Karpas-422 (cell line): ENCODE data around the gene RFC2. TPM values are rescaled to one million over a fixed set of nuclear protein-coding genes. Genes with fewer than 3 reads are reported as not detected.
"Not testable (repeated sequence)": the region's sequence is repeated elsewhere in the genome, so short reads cannot be mapped to it uniquely, and the experiment has no call there.

ENCODE experiments used
- DNase-seq: peaks from one replicate; pipeline ENCODE4 v3.0.0-alpha.2; 2015
- H2AFZ ChIP-seq: fragments of 200-600 bp; sonication (generic); 2 replicates; pipeline ENCODE4 v1.6.1; 2014; ENCODE audit warnings: antibody characterized with exemption, low read length, mixed read lengths
- H3K27ac ChIP-seq: fragments of 200-600 bp; sonication (generic); 2 replicates; pipeline ENCODE4 v1.5.1; 2014; ENCODE audit warnings: mild to moderate bottlenecking, low read length, moderate library complexity
- H3K27me3 ChIP-seq: fragments of 200-600 bp; sonication (generic); 2 replicates; pipeline ENCODE4 v1.6.1; 2014; ENCODE audit warnings: low read length, mixed read lengths
- H3K36me3 ChIP-seq: fragments of 200-600 bp; sonication (generic); 2 replicates; pipeline ENCODE4 v1.6.1; 2014; ENCODE audit warnings: low read length, mixed read lengths; ENCODE audit not compliant: insufficient read depth
- H3K4me1 ChIP-seq: fragments of 200-600 bp; sonication (generic); 2 replicates; pipeline ENCODE4 v1.6.1; 2014; ENCODE audit warnings: mild to moderate bottlenecking, low read length, mixed read lengths
- H3K4me2 ChIP-seq: fragments of 200-600 bp; sonication (generic); 2 replicates; pipeline ENCODE4 v1.6.1; 2014; ENCODE audit warnings: low read length, low read depth, mild to moderate bottlenecking; ENCODE audit not compliant: poor library complexity, severe bottlenecking
- H3K4me3 ChIP-seq: fragments of 200-600 bp; sonication (generic); 2 replicates; pipeline ENCODE4 v1.5.1; 2014; ENCODE audit warnings: mild to moderate bottlenecking, antibody characterized with exemption, low read length, mixed read lengths
- H3K79me2 ChIP-seq: fragments of 200-600 bp; sonication (generic); 2 replicates; pipeline ENCODE4 v1.6.1; 2014; ENCODE audit warnings: mild to moderate bottlenecking, low read length, mixed read lengths
- H3K9ac ChIP-seq: fragments of 200-600 bp; sonication (generic); 2 replicates; pipeline ENCODE4 v1.6.0; 2014; ENCODE audit warnings: low read length
- H3K9me2 ChIP-seq: fragments of 200-600 bp; sonication (generic), shearing (Covaris generic); replicated peaks from 2 replicates; pipeline ENCODE4 v1.6.0; 2014; ENCODE audit warnings: mild to moderate bottlenecking, low read length, moderate library complexity; ENCODE audit not compliant: insufficient read depth
- H3K9me3 ChIP-seq: fragments of 300-700, 200-600 bp; sonication (generic); 2 replicates; pipeline ENCODE4 v1.6.1; 2014; ENCODE audit warnings: low read length, mixed read lengths
- H4K20me1 ChIP-seq: fragments of 200-600 bp; sonication (generic); 2 replicates; pipeline ENCODE4 v1.6.1; 2014; ENCODE audit warnings: mild to moderate bottlenecking, antibody characterized with exemption, low read length, low read depth; ENCODE audit not compliant: insufficient read depth
- total RNA-seq: library from RNA; depleted of rRNA; stranded (reverse); fragments of >200 nt; shearing (Covaris generic); gene quantifications from 2 replicates; pipeline ENCODE4 v1.2.3, GENCODE V29; 2014; ENCODE audit warnings: low replicate concordance

RFC2 gene
- total RNA-seq, 1 experiment from 2014 or later, result 18.9 TPM

DNA sequence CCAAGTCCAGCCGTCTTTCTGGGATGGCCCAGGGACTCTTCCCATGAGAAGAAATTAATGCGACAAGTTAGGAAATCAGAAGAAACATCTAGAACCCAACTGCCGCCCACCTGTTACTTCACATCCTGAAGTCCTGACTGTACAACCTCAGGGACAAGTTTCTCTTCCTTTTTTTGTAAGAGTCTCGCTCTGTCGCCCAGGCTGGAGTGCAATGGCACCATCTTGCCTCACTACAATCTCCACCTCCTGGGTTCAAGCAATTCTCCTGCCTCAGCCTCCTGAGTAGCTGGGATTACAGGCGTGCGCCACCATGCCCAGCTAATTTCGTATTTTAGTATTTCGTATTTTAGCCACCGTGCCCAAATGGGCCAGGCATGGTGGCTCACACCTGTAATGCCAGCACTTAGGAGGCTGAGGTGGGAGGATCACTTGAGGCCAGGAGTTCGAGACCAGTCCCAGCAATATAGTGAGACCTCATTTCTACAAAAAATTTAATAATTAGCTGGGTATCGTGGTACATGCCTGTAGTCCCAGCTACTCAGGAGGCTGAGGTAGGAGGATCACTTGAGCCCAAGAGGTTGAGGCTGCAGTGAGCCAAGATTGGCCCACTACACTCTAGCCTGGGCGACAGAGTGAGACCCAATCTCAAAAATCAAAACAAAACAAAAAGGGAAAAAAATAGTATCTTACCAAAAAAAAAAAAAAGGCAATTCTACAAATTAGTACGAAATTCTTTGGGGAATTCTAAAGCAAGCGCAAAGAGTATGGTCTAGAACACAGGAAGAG lies 23.6 kb downstream of the RFC2 start:
- H3K4me3 ChIP-seq, result no peak overlapping the region
- H4K20me1 ChIP-seq, result no peaks in the 10 kb centered on the region
- peaks cover 42% of the 10 kb centered on the region for H3K36me3 ChIP-seq
- peak; percentile 68 for DNase-seq
- H3K79me2 ChIP-seq, result no peaks in the 10 kb centered on the region
- no peak overlapping the region for H3K4me2 ChIP-seq
- 0 out of 2 replicates have a peak overlapping the region, but pooled peaks have one; percentile 62 for H3K27ac ChIP-seq
- H3K27me3 ChIP-seq, result no peaks in the 10 kb centered on the region
- no peak overlapping the region for H2AFZ ChIP-seq
- peaks cover 42% of the 10 kb centered on the region for H3K4me1 ChIP-seq
- H3K9ac ChIP-seq, result no peak overlapping the region
- no peaks in the 10 kb centered on the region for H3K9me2 ChIP-seq
- H3K9me3 ChIP-seq, result no peaks in the 10 kb centered on the region

DNA sequence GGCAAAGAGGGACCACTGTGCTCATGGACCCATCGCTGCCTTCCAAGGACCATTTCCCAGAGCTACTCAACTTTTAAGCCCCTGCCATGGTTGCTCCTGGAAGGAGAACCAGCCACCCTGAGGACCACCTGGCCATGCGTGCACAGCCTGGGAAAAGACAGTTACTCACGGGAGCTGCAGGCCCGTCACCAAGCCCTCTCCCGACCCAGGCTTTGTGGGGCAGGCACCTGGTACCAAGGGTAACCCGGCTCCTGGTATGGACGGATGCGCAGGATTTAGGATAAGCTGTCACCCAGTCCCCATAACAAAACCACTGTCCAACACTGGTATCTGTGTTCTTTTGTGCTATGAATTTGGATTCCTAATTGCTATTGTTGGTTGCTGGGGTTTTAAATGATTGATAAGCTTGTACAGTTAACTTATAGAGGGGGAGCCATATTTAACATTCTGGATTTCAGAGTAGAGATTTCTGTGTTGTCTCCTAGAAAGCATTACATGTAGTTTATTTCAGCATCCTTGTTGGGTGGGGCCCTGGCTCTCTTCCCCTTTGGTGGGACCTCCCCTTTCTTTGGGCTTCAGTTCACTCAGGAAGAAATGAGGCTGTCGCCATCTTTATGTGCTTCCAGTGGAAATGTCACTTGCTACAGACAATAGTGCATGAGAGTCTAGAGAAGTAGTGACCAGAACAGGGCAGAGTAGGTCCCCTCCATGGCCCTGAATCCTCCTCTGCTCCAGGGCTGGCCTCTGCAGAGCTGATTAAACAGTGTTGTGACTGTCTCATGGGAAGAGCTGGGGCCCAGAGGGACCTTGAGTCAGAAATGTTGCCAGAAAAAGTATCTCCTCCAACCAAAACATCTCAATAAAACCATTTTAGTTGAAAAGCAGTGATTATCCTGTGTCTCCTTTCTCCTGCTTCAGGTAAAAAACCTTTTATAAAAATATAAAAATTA lies 25.0 kb downstream of the RFC2 start:
- Histone ChIP-seq H3K27ac (peak overlapping the region; percentile 62), H3K9me3 (no peaks in the 10 kb centered on the region), H3K9me2 (no peaks in the 10 kb centered on the region), H3K4me1 (peaks cover 36% of the 10 kb centered on the region), H3K79me2 (no peaks in the 10 kb centered on the region), H3K36me3 (peaks cover 31% of the 10 kb centered on the region), H2AFZ (no peak overlapping the region), H3K27me3 (no peaks in the 10 kb centered on the region), H4K20me1 (no peaks in the 10 kb centered on the region), H3K9ac (no peak overlapping the region), H3K4me3 (no peak overlapping the region), H3K4me2 (peak overlapping the region; percentile 12)
- DNase-seq, result no peak

- no peaks in the 10 kb centered on the region for H3K9me3 ChIP-seq
- H3K27me3 ChIP-seq, result no peaks in the 10 kb centered on the region
- peaks cover 18% of the 10 kb centered on the region; the same call in 1 of the 2 replicates for H3K36me3 ChIP-seq
- no peak for DNase-seq
- H2AFZ ChIP-seq, result no peak overlapping the region
- no peak overlapping the region for H3K4me3 ChIP-seq
- H4K20me1 ChIP-seq, result no peaks in the 10 kb centered on the region
- no peak overlapping the region for H3K4me2 ChIP-seq
- no peaks in the 10 kb centered on the region for H3K9me2 ChIP-seq
- H3K79me2 ChIP-seq, result no peaks in the 10 kb centered on the region
- peaks cover 42% of the 10 kb centered on the region for H3K4me1 ChIP-seq
- H3K27ac ChIP-seq, result no peak overlapping the region
- H3K9ac ChIP-seq, result no peak overlapping the region
These were observed 27.6 kb downstream of the RFC2 start for GRCh38 chr7:74226633-74227032.

- Histone ChIP-seq H3K4me3 (no peak overlapping the region), H3K79me2 (no peaks in the 10 kb centered on the region), H3K4me1 (peaks cover 40% of the 10 kb centered on the region), H3K9me2 (no peaks in the 10 kb centered on the region), H3K27ac (no peak overlapping the region), H3K27me3 (no peaks in the 10 kb centered on the region), H3K9ac (no peak overlapping the region), H3K36me3 (0 out of 2 replicates have a peak, but pooled peaks cover 7% of the 10 kb centered on the region), H2AFZ (no peak overlapping the region), H4K20me1 (no peaks in the 10 kb centered on the region), H3K4me2 (no peak overlapping the region), H3K9me3 (no peaks in the 10 kb centered on the region)
- no peak for DNase-seq
These were observed 28.8 kb downstream of the RFC2 start for GRCh38 chr7:74225400-74225799.

- not testable (repeated sequence) for DNase-seq
- H3K4me1 ChIP-seq, result peaks cover 40% of the 10 kb centered on the region
These were observed 29.3 kb downstream of the RFC2 start for GRCh38 chr7:74224907-74225306.

GRCh38 chr7:74224511-74224832 lies 29.7 kb downstream of the RFC2 start:
- no peak overlapping the region for H3K27ac ChIP-seq
- peaks cover 40% of the 10 kb centered on the region for H3K4me1 ChIP-seq
- no peaks in the 10 kb centered on the region for H3K79me2 ChIP-seq
- no peaks in the 10 kb centered on the region for H4K20me1 ChIP-seq
- H3K4me3 ChIP-seq, result no peak overlapping the region
- H3K36me3 ChIP-seq, result 0 out of 2 replicates have a peak, but pooled peaks cover 6% of the 10 kb centered on the region
- no peak for DNase-seq
- H3K9me3 ChIP-seq, result no peaks in the 10 kb centered on the region
- H3K9me2 ChIP-seq, result no peaks in the 10 kb centered on the region
- peak overlapping the region; percentile 46 for H3K4me2 ChIP-seq
- H3K27me3 ChIP-seq, result no peaks in the 10 kb centered on the region
- no peak overlapping the region for H2AFZ ChIP-seq
- no peak overlapping the region for H3K9ac ChIP-seq

More at GRCh38 chr7:74224907-74225306, 29.3 kb downstream of the RFC2 start:
- H2AFZ ChIP-seq, H3K9me3 ChIP-seq, H3K9me2 ChIP-seq, H3K27ac ChIP-seq, H3K9ac ChIP-seq, H3K36me3 ChIP-seq, H3K4me2 ChIP-seq, H3K27me3 ChIP-seq, H3K4me3 ChIP-seq, H4K20me1 ChIP-seq, H3K79me2 ChIP-seq: not testable (repeated sequence)

DNA sequence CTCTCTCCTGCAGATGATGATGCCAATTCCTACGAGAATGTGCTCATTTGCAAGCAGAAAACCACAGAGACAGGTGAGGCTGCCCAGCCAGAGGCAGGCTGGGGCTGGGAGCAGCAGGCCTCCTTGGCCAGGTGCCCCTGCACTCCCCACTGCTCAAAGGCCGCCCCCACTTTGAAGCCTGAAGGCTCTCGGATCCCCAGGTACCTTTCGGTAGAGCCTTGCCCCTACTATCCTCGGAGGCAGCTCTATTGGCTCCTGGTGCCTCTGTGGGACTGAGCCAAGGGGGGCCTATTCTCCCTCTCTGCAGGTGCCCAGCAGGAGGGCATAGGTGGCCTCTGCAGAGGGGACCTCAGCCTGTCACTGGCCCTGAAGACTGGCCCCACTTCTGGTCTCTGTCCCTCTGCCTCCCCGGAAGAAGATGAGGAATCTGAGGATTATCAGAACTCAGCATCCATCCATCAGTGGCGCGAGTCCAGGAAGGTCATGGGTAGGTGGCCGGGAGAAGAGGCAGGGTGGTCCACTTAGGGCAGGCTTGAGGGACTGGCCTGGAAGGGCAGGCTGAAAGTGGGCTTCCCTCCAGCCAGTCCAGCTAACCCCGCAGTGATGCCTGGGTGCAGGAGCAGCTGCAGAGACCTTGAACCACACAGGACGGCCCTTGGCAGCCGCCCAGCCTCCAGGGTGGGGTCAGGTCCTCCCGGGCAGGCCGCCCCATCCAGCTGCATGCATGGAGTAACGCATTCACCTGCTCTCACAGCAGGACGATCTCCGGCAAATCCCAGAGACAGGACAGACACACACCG lies 30.3 kb downstream of the RFC2 start:
- no peak for DNase-seq
- H3K79me2 ChIP-seq, result no peaks in the 10 kb centered on the region
- no peaks in the 10 kb centered on the region for H4K20me1 ChIP-seq
- no peak overlapping the region for H2AFZ ChIP-seq
- H3K9ac ChIP-seq, result peak overlapping the region; percentile 54
- H3K27ac ChIP-seq, result peak overlapping the region; percentile 79
- H3K9me2 ChIP-seq, result no peaks in the 10 kb centered on the region
- no peaks in the 10 kb centered on the region for H3K27me3 ChIP-seq
- peaks cover 35% of the 10 kb centered on the region for H3K4me1 ChIP-seq
- H3K36me3 ChIP-seq, result 0 out of 2 replicates have a peak, but pooled peaks cover under 1% of the 10 kb centered on the region
- H3K4me2 ChIP-seq, result peak overlapping the region; percentile 46
- no peaks in the 10 kb centered on the region for H3K9me3 ChIP-seq
- no peak overlapping the region for H3K4me3 ChIP-seq
